ENCODE measurements around the gene NPFFR2.

DNA sequence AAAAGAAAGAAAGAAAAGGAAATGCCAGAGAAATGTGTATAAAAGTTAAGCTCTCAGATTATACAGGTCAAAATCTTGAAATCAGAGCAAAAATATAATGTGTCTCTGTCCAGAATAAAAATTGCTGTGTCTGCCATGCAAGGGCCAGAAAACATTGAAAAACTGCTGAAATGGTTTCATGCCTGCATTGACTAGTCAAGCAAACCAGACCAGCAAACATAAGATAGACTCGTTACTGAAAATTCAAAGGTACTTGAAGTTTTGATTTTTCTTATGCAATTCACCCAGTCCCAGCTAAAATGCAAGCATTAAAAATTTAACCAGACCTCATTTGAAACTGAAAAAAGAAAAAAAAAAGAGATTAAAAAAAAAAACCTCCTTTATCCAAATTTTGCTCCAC is 37.2 kb upstream of the NPFFR2 start:
- TF ChIP-seq POLR2A (IDR thresholded peaks at IDR 0.05; ENCODE audit: low read length) (no peak), GATA1 (IDR thresholded peaks at IDR 0.05; ENCODE audit: low read depth, low read length) (no peak)
